HFFc6 (cell line): ENCODE results near the gene ABTB2. TPM values are rescaled to one million over a fixed set of nuclear protein-coding genes. Genes with fewer than 3 reads are reported as not detected.

Experiments
- DNase-seq: peaks from one replicate; pipeline ENCODE4 v3.0.0-alpha.2; 2018
- H3K27ac Mint-ChIP-seq: 2 replicates; pipeline ENCODE4 v1.8.0; 2020; ENCODE audit warnings: mild to moderate bottlenecking, mixed read lengths
- H3K27me3 Mint-ChIP-seq: 2 replicates; pipeline ENCODE4 v1.8.0; 2021; ENCODE audit warnings: mild to moderate bottlenecking, moderate library complexity, mixed read lengths; ENCODE audit not compliant: insufficient read depth
- H3K36me3 Mint-ChIP-seq: 2 replicates; pipeline ENCODE4 v1.8.0; 2021; ENCODE audit warnings: low read depth, mixed read lengths
- H3K4me1 Mint-ChIP-seq: 2 replicates; pipeline ENCODE4 v1.8.0; 2020; ENCODE audit warnings: low read depth, mixed read lengths
- H3K4me3 Mint-ChIP-seq: 2 replicates; pipeline ENCODE4 v1.8.0; 2020; ENCODE audit warnings: mild to moderate bottlenecking, moderate library complexity, mixed read lengths
- H3K9me3 Mint-ChIP-seq: 2 replicates; pipeline ENCODE4 v1.8.0; 2020; ENCODE audit warnings: mild to moderate bottlenecking, mixed read lengths
- CTCF ChIP-seq: fragments of 200-600 bp; sonication (generic); IDR thresholded peaks from 2 replicates; pipeline ENCODE4 v1.5.0; 2021; ENCODE audit warnings: antibody characterized with exemption, mild to moderate bottlenecking
- total RNA-seq, 6 experiments: library from RNA; stranded (reverse); fragmentation: NEBNext Ultra II Directional; extraction: Animal tissue kit (Norgen Biotek cat#: 25700); gene quantifications; 2 replicates in 1 of 6; 3 replicates in 5 of 6; pipeline ENCODE4 v1.2.3, GENCODE V29; 2021

ABTB2 gene
- total RNA-seq, 6 experiments from 2014 or later: 2.5 to 3.6 (median 2.8) TPM

DNA sequence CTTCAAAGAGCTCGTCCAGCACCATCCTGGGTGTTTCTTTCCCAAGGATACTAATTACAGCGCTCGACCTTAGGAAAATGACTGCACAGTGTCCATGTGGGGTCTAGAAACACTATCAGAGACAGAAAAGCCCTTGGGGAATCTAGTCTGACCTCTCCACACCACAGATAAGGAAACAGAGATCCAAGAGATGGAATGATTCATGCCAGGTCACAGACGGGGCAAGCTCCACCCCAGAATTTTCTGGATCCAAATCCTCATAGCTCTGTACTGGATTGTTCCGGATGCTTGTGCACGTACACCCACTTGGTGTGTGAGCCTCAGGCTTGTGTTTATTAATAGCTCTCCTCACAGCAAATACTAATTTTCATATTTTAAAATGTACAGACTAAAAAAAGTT is 11.3 kb downstream of the ABTB2 start:
- Mint-ChIP-seq H3K27me3 (peaks cover 12% of the 10 kb centered on the region), H3K9me3 (no peaks in the 10 kb centered on the region), H3K4me3 (no peak overlapping the region; the same call in 1 of the 2 replicates), H3K36me3 (no peaks in the 10 kb centered on the region), H3K4me1 (peaks cover 57% of the 10 kb centered on the region), H3K27ac (peak overlapping the region; percentile 82; the same call in 1 of the 2 replicates)
- DNase-seq: peak; percentile 41
- no peak for TF ChIP-seq CTCF

- TF ChIP-seq CTCF: no peak
- peak overlapping the region; percentile 52 for H3K4me3 Mint-ChIP-seq
- H3K4me1 Mint-ChIP-seq: peaks cover 58% of the 10 kb centered on the region
- H3K36me3 Mint-ChIP-seq: no peaks in the 10 kb centered on the region
- H3K27me3 Mint-ChIP-seq: peaks cover 9% of the 10 kb centered on the region
- no peak for DNase-seq
- H3K9me3 Mint-ChIP-seq: no peaks in the 10 kb centered on the region
- peak overlapping the region; percentile 82 for H3K27ac Mint-ChIP-seq
Observed at GRCh38 chr11:34345991-34346480, 11.8 kb downstream of the ABTB2 start.

DNA sequence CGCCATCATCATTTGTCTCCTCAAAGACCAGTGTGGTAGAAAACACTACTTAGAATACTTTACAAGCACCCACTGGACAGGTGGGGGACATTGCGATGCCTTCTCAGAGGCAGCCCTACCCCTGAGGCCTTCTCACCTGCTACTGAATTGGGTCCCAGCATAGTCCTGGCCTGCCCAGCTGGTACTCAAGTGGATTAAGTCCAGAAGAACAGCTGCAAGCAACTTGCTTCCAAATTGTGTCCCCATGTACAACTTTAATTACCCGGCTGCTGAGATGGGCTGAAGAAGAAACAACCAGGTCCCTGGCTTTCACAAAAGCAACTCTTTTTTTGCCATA is 12.3 kb downstream of the ABTB2 start:
- peak overlapping the region; percentile 82 for H3K27ac Mint-ChIP-seq
- no peak for DNase-seq
- TF ChIP-seq CTCF: no peak

DNA sequence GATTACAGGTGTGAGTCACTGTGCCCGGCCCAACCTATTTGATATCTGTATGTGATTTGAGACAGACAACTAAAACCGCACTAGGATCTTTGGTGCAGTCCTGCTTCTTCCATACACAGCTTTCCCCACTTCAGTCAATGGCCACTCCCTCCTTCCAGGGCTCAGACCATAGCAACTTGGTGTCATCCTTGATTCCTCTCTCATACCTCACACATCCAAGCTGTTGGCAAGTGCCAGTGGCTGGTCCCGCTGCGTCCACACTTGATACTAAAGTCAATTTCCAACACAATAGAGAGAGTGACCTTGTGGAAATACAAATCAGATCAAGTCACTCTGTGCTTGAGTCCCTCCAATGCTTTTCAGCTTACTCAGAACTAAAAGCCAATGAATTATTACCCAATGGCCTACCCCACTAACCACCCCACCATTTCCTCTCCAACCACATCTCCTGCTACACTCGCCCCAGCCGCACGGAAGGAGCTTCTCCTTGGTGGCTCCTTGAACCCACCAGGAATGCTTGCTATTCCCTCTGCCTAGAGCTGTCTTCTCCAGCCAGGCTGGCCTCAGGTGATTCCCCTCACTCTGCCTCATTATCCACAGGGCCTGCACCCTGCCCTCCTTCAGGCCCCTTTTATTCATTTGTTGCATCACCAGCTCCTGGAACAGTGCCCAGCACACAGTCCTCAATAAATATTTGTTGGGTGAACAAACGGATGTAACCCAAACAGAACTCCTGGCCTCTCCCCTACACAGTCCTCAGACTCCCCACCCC is 12.9 kb downstream of the ABTB2 start:
- TF ChIP-seq CTCF: no peak
- no peaks in the 10 kb centered on the region for H3K36me3 Mint-ChIP-seq
- H3K4me3 Mint-ChIP-seq: peak overlapping the region; percentile 52
- peak; percentile 72 for DNase-seq
- peaks cover 56% of the 10 kb centered on the region for H3K4me1 Mint-ChIP-seq
- H3K27ac Mint-ChIP-seq: peak overlapping the region; percentile 82
- H3K9me3 Mint-ChIP-seq: no peaks in the 10 kb centered on the region
- peaks cover 17% of the 10 kb centered on the region for H3K27me3 Mint-ChIP-seq

More for the DNA sequence above, 12.3 kb downstream of the ABTB2 start:
- no peaks in the 10 kb centered on the region for H3K36me3 Mint-ChIP-seq
- peaks cover 11% of the 10 kb centered on the region for H3K27me3 Mint-ChIP-seq
- H3K9me3 Mint-ChIP-seq: no peaks in the 10 kb centered on the region
- H3K4me1 Mint-ChIP-seq: peaks cover 58% of the 10 kb centered on the region
- H3K4me3 Mint-ChIP-seq: peak overlapping the region; percentile 52

DNA sequence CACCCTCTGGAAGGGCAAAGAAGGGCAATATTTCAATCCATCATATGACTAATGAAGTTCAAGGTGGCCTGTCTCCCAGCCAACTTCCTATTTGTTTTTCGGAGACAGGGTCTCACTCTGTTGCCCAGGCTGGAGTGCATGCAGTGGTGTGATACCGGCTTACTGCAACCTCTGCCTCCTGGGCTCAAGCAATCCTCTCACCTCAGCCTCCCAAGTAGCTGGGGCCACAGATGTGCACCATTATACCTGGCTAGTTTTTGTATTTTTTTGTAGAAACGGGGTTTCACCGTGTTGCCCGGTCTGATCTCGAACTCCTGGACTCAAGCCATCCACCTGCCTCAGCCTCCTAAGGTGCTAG is 13.4 kb downstream of the ABTB2 start:
- Mint-ChIP-seq H3K36me3 (no peaks in the 10 kb centered on the region), H3K27me3 (peaks cover 18% of the 10 kb centered on the region), H3K4me3 (peak overlapping the region; percentile 52), H3K27ac (peak overlapping the region; percentile 82), H3K4me1 (peaks cover 54% of the 10 kb centered on the region), H3K9me3 (no peaks in the 10 kb centered on the region)
- DNase-seq: no peak
- no peak for TF ChIP-seq CTCF
